ENCODE data around the gene NPDC1.

Gene NPDC1

DNA sequence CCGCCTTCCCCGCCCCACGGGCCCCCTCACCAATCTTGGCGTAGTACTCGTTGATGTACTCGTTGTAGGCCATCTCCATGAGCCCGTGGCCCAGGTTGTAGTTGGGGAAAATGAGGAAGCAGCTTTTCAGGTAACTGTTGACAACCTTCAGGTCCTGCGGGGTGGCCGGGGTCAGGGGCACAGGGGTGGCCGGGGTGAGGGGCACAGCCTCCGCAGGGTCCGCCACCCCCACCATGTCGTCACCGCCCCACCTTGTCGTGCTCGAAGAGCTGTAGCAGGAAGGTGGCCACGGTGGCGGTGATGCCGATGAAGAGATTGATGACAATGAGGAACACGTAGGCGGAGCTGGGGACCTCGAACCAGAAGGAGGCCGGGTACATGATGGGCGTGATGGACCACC lies 34.8 kb downstream of the NPDC1 start:
- H3K27me3 ChIP-seq (ENCODE audit: low read depth, low read length): no peaks in the 10 kb centered on the region
- H3K9me3 ChIP-seq (ENCODE audit: insufficient read depth, low read length): no peaks in the 10 kb centered on the region
- no peaks in the 10 kb centered on the region for H4K20me1 ChIP-seq (ENCODE audit: insufficient read depth, low read length)
- H3K27ac ChIP-seq (ENCODE audit: low read length): no peak overlapping the region
- no peak overlapping the region for H3K9ac ChIP-seq (ENCODE audit: low read length)
- H3K4me1 ChIP-seq (ENCODE audit: low read length): no peaks in the 10 kb centered on the region
- H3K4me2 ChIP-seq (ENCODE audit: low read length): no peak overlapping the region
- H3K36me3 ChIP-seq (replicated peaks; ENCODE audit: low read depth, low read length): no peaks in the 10 kb centered on the region
- H2AFZ ChIP-seq (ENCODE audit: low read depth, low read length): no peak overlapping the region
- TF ChIP-seq, protein P1, sequence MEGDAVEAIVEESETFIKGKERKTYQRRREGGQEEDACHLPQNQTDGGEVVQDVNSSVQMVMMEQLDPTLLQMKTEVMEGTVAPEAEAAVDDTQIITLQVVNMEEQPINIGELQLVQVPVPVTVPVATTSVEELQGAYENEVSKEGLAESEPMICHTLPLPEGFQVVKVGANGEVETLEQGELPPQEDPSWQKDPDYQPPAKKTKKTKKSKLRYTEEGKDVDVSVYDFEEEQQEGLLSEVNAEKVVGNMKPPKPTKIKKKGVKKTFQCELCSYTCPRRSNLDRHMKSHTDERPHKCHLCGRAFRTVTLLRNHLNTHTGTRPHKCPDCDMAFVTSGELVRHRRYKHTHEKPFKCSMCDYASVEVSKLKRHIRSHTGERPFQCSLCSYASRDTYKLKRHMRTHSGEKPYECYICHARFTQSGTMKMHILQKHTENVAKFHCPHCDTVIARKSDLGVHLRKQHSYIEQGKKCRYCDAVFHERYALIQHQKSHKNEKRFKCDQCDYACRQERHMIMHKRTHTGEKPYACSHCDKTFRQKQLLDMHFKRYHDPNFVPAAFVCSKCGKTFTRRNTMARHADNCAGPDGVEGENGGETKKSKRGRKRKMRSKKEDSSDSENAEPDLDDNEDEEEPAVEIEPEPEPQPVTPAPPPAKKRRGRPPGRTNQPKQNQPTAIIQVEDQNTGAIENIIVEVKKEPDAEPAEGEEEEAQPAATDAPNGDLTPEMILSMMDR (IDR thresholded peaks at IDR 0.05; ENCODE audit: low read depth, low read length): no peak
- no peak for TF ChIP-seq EZH2phosphoT487 (IDR thresholded peaks at IDR 0.05; ENCODE audit: low read depth)
- no peaks in the 10 kb centered on the region for H3K79me2 ChIP-seq (ENCODE audit: low read length)
- H3K4me3 ChIP-seq (ENCODE audit: low read length): no peak overlapping the region

DNA sequence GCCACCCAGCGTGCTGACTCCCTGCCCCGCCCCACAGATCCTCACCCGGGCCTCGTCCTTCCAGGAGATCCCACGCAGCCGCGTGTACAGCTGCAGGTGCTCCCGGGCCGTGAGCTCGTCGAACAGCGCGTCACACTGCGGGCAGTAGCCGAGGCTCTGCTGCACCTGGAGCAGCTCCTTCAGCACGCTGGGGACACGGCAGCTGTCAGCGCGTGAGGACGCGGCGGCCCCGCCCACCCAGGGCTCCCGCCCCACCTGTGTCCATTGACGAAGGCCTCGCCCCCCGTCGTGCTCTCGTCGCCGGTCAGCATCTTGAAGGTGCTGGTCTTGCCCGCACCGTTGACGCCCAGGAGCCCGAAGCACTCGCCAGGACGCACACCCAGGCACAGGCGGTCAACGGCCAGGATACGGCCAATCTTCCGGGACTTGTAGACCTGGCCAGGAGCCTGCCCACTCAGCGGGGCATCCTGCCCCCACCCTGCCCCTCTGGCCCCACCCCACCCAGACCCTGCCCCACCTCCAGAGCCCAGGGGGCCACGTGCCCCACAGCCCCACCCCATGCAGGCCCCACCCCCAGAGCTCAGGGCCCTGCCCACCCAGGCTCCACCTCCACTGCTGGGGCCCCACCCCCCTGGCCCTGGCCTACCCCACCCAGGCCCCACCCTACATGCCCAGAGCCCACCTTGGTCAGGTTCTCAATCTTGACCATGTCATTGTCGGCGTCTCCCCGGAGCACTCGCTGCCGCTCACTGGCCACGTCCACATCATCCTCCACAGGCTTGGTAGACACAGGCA lies 35.8 kb downstream of the NPDC1 start:
- Histone ChIP-seq H3K9ac (ENCODE audit: low read length) (no peak overlapping the region), H3K27ac (ENCODE audit: low read length) (no peak overlapping the region), H4K20me1 (ENCODE audit: insufficient read depth, low read length) (no peaks in the 10 kb centered on the region), H3K4me3 (ENCODE audit: low read length) (no peak overlapping the region), H3K79me2 (ENCODE audit: low read length) (no peaks in the 10 kb centered on the region), H3K36me3 (replicated peaks; ENCODE audit: low read depth, low read length) (no peaks in the 10 kb centered on the region), H3K4me2 (ENCODE audit: low read length) (no peak overlapping the region), H3K4me1 (ENCODE audit: low read length) (no peaks in the 10 kb centered on the region), H3K27me3 (ENCODE audit: low read depth, low read length) (no peaks in the 10 kb centered on the region), H3K9me3 (ENCODE audit: insufficient read depth, low read length) (no peaks in the 10 kb centered on the region), H2AFZ (ENCODE audit: low read depth, low read length) (no peak overlapping the region)
- no peak for TF ChIP-seq EZH2phosphoT487 (IDR thresholded peaks at IDR 0.05; ENCODE audit: low read depth)
- TF ChIP-seq, protein P1 (IDR thresholded peaks at IDR 0.05; ENCODE audit: low read depth, low read length): no peak

DNA sequence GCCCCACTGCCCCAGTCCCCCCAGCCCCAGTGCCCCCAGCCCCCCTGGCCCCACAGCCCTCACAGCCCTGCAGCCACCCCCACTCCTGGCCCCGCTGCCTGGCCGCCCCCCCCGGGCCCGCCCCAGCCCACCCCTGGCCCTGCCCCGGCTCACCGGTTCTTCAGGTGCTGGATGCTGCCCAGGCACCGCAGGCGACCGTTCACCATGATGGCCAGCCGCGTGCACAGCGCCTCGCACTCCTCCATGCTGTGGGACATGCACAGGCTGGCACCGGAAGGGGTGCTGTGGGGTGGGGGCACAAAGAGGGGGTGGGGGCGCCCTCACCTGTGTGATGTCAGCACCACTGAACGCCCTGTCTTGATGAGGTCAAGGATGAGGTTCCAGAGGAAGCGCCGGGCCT lies 36.8 kb downstream of the NPDC1 start:
- Histone ChIP-seq H3K4me3 (ENCODE audit: low read length) (no peak overlapping the region), H3K36me3 (replicated peaks; ENCODE audit: low read depth, low read length) (no peaks in the 10 kb centered on the region), H3K4me2 (ENCODE audit: low read length) (no peak overlapping the region), H4K20me1 (ENCODE audit: insufficient read depth, low read length) (no peaks in the 10 kb centered on the region), H3K9me3 (ENCODE audit: insufficient read depth, low read length) (no peaks in the 10 kb centered on the region), H3K27me3 (ENCODE audit: low read depth, low read length) (no peaks in the 10 kb centered on the region), H3K79me2 (ENCODE audit: low read length) (no peaks in the 10 kb centered on the region), H3K4me1 (ENCODE audit: low read length) (no peaks in the 10 kb centered on the region), H3K27ac (ENCODE audit: low read length) (no peak overlapping the region), H2AFZ (ENCODE audit: low read depth, low read length) (no peak overlapping the region), H3K9ac (ENCODE audit: low read length) (no peak overlapping the region)
- TF ChIP-seq EZH2phosphoT487 (IDR thresholded peaks at IDR 0.05; ENCODE audit: low read depth): no peak
- TF ChIP-seq, protein P1 (IDR thresholded peaks at IDR 0.05; ENCODE audit: low read depth, low read length): no peak

DNA sequence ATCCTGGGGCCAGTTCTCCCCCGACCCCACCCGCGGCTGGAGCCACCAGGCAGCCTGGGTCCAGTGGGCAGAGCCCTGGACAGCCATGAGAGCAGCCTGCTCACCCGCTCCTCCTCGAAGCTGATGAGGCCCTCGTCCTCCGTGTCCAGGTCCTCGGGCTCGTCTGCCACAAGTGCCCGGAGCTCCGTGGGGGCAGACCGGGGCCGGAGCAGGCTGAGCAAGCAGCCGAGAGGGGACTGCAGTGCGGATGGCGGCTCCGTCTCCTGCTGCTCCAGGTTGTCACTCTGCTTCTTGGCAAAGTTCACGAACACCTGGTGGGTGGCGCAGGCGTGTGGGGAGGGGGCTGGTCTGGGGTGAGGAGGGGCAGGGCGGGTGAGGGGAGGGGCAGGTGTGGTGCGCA lies 37.7 kb downstream of the NPDC1 start:
- no peaks in the 10 kb centered on the region for H4K20me1 ChIP-seq (ENCODE audit: insufficient read depth, low read length)

More for the DNA sequence above, 37.7 kb downstream of the NPDC1 start:
- no peak overlapping the region for H3K4me3 ChIP-seq (ENCODE audit: low read length)
- H3K4me1 ChIP-seq (ENCODE audit: low read length): no peaks in the 10 kb centered on the region
- TF ChIP-seq EZH2phosphoT487 (IDR thresholded peaks at IDR 0.05; ENCODE audit: low read depth): no peak
- TF ChIP-seq, protein P1 (IDR thresholded peaks at IDR 0.05; ENCODE audit: low read depth, low read length): no peak
- H3K9me3 ChIP-seq (ENCODE audit: insufficient read depth, low read length): no peaks in the 10 kb centered on the region
- H3K36me3 ChIP-seq (replicated peaks; ENCODE audit: low read depth, low read length): no peaks in the 10 kb centered on the region
- no peak overlapping the region for H3K9ac ChIP-seq (ENCODE audit: low read length)
- H2AFZ ChIP-seq (ENCODE audit: low read depth, low read length): no peak overlapping the region
- H3K27me3 ChIP-seq (ENCODE audit: low read depth, low read length): no peaks in the 10 kb centered on the region
- no peaks in the 10 kb centered on the region for H3K79me2 ChIP-seq (ENCODE audit: low read length)
- no peak overlapping the region for H3K4me2 ChIP-seq (ENCODE audit: low read length)
- H3K27ac ChIP-seq (ENCODE audit: low read length): no peak overlapping the region
